GM12864 (cell line): Measurements from ENCODE around the gene NAPA.

Source experiments
- DNase-seq: peaks from one replicate; pipeline ENCODE4 v3.0.0-alpha.2; 2011; ENCODE audit warnings: low read depth
- H3K4me3 ChIP-seq: 2 replicates; pipeline ENCODE4 v1.5.1; 2011; ENCODE audit warnings: mild to moderate bottlenecking, low read depth, low read length, control low read depth
- TF ChIP-seq, protein P1 (sequence below): IDR thresholded peaks from 2 replicates; pipeline ENCODE4 v1.5.1; 2011; ENCODE audit warnings: low read depth, mild to moderate bottlenecking, moderate library complexity, low read length, control low read depth, inconsistent platforms; ENCODE audit errors: missing control alignments

The NAPA gene

GRCh38 chr19:47492137-47492533 lies 22.7 kb downstream of the NAPA start:
- TF ChIP-seq, protein P1, sequence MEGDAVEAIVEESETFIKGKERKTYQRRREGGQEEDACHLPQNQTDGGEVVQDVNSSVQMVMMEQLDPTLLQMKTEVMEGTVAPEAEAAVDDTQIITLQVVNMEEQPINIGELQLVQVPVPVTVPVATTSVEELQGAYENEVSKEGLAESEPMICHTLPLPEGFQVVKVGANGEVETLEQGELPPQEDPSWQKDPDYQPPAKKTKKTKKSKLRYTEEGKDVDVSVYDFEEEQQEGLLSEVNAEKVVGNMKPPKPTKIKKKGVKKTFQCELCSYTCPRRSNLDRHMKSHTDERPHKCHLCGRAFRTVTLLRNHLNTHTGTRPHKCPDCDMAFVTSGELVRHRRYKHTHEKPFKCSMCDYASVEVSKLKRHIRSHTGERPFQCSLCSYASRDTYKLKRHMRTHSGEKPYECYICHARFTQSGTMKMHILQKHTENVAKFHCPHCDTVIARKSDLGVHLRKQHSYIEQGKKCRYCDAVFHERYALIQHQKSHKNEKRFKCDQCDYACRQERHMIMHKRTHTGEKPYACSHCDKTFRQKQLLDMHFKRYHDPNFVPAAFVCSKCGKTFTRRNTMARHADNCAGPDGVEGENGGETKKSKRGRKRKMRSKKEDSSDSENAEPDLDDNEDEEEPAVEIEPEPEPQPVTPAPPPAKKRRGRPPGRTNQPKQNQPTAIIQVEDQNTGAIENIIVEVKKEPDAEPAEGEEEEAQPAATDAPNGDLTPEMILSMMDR = no peak
- DNase-seq = no peak
- H3K4me3 ChIP-seq = no peak overlapping the region

DNA sequence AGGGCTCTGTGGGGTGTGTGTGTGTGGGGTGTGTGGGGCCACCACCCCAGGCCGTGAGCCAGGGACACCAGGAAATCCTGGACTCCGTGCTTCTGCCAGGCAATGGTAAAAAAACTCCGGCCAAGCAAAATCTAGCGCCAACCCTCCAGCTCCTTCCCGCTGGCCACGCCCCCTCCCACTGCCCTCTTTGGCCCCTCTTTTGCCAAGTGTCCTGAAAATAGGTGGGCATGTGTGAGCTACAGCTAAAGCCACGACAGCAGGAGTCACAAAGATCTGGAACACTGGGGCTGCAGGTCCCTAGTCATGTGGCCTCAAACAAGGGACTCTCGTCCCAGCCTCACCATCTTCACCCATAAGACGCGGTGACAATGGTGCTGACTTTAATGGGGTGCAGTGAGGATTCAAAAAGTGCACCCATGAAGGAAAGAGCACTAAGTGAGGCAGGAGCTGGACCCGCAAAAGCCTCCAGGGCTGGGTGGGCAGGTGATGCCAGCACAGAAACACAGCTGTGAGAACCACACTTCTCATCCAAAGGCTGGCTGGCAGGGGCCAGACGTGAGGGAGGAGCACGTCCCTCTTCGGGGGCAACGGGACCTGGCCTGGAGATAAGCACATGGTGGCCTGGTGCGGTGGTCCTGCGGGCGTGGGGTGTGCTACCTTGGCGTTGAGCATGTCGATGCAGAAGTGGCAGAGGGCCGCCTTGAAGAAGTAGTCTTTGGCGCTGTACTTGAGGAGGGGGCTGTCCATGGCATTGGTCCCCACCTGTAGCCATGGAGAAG lies 23.3 kb downstream of the NAPA start:
- DNase-seq = no peak
- TF ChIP-seq, protein P1 = no peak
- H3K4me3 ChIP-seq = no peak overlapping the region

- TF ChIP-seq, protein P1 = no peak
- H3K4me3 ChIP-seq = no peak overlapping the region
- DNase-seq = no peak
Observed at GRCh38 chr19:47490847-47491246, 24.0 kb downstream of the NAPA start.

GRCh38 chr19:47490031-47490430 lies 24.8 kb downstream of the NAPA start:
- no peak overlapping the region for H3K4me3 ChIP-seq
- no peak for DNase-seq
- TF ChIP-seq, protein P1 = no peak

DNA sequence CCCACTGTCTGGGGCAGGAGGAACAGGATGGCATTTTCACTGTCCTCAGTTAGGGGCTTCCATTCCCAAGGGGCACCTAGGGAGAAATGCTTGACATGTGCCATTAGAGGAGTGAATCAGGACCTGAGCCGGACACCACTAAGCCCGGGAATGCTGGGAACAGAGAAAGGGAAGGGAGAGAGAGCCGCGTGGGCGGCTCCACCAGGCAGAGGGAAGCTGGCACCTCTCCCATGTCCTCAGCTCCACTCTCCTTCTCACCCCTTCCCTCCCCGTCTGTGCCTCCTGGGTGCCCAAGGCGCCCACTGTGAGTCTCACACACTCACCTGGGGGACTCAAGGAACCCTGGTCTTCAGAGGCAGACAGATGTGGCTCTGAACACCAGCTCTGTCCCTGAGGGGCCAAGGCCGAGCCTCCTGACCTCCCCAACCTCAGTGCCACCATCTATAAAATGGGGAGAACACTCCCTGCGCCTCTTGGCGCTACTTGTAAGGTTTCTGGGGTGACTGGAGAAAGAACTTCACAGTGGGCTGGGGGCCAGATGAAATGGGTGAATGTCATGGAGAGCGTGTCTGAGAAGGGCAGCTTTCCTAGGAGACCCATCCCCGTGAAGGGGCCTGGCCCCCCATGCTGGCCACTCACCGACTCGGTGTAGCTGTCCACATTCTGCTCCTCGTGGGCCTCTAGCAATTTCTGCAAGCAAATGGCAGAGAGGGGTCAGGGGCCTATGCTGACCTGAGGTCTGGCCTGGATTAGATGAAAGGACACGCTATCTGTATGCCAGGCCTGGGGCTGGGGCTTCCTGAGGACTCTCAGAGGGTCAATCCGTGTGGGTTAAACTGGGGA lies 25.6 kb downstream of the NAPA start:
- H3K4me3 ChIP-seq = no peak overlapping the region
- TF ChIP-seq, protein P1 = no peak

DNA sequence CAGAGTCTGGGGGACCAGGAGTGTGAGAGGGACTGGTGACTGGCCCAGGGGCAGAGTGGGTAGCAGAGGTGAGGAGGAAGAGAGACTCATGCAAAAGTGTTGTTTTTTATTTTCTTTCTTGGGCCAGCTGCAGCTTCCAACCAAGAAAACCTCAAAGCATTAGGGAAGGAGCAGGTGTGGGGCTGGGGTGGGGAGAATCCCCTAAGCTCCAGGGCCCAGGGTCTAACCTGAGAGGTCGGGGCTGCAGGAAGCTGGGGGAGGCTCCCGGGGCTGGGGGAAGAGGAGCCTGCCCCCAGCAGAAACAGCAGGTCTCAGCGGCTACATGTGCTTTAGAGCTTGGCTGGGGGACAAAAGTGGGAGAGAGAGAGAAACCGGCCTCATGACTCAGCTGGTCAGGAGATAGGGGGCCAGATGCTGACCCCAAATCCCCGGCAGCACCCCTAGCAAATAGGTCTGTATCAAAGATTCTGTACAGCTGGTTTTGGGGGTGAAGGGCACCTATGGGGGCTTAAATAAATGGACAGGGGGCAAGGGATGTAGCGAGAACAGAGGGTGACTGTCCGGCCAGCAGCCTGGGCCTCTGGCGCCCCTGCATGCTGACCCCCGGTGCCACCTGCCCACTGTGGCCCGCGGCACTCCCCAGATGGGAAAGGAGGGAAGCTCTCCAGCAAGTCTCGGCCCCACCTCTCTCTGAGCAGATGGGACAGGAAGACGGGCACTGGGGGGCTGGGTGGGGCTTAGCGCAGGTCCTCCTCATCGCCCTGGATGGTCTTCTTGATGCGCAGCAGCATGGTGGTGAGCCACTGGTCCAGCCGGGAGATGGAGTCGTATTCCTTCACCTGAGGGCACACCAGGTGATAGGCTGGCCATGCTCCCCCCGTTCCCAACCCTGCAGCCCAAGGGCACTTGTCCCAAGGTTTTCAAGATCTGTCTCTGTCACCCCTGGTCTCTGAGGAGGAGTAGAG lies 27.0 kb downstream of the NAPA start:
- DNase-seq = no peak
- H3K4me3 ChIP-seq = no peak overlapping the region
- TF ChIP-seq, protein P1 = no peak

More for the DNA sequence above, 25.6 kb downstream of the NAPA start:
- DNase-seq = no peak
